Measurements from ENCODE around the gene FOSL1. TPM values are rescaled to one million over a fixed set of nuclear protein-coding genes. Genes with fewer than 3 reads are reported as not detected.
"Not testable (repeated sequence)": the region's sequence is repeated elsewhere in the genome, so short reads cannot be mapped to it uniquely, and the experiment has no call there.

The FOSL1 gene
- polyA plus RNA-seq, 4 donors: 0.17 to 0.28 (median 0.21) TPM

DNA sequence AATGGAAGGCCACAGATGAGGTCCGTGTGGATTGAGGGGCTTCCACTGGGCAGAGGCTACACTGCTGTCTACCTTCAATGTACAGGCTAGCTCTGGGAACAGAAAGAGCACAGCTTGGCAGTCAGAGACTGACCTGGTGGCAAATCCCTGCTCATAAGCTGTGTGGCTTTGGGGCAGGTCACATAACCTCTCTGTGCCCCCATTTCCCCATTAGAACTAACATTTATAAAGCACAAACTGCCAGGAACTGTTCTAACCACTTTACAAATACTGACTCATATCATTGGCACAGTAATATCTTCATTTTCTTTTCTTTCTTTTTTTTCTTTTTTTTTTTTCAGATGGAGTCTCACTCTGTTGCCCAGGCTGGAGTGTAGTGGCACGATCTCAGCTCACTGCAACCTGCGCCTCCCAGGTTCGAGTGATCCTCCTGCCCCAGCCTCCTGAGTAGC, 3.1 kb downstream of the FOSL1 start:
- no peak for DNase-seq (ENCODE audit: low read depth in 4 of 4, low spot score in 3 of 4)

DNA sequence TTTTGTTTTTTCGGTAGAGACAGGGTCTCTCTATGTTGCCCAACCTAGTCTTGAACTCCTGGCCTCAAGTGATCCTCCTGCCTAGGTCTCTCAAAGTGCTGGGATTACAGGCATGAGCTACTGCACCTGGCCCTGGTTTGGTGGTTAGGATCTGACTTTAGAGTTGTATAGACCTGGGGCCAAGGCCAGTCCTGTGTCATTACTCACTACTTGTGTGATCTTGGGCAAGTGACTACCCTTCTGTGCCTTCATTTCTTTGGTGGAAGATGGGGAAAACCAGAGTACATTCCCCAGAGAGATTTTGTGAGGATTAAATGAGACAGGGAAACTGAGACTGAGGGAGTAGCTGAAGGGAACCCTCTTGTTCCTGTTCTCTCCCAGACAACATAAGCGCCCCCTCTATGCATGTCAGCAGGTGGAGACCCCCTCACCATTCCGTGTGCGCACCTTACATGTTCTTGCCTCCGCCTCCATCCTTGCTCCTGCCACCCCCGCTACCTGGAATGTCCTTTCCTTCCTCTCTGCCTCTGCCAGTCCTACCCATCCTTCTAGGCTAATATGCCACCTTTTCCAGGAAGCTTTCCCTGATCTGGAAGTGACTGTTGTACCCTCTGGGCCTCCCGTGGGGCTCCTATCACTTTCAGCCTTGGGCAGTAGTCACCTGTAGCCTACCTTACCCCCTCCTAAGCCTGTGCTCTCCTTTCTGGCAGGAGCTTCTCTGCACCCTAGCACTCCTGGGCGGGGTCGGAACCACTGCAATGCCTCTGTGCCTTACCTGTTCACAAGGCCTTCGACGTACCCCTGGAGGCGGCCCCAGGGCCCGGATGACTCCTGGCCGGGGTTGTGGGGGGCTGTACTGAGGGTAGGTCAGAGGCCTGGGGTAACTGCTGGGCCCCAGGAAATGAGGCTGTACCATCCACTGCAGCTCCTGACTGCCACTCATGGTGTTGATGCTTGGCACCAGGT, 3.9 kb downstream of the FOSL1 start:
- no peak for DNase-seq (ENCODE audit: low read depth in 4 of 4, low spot score in 3 of 4)

DNA sequence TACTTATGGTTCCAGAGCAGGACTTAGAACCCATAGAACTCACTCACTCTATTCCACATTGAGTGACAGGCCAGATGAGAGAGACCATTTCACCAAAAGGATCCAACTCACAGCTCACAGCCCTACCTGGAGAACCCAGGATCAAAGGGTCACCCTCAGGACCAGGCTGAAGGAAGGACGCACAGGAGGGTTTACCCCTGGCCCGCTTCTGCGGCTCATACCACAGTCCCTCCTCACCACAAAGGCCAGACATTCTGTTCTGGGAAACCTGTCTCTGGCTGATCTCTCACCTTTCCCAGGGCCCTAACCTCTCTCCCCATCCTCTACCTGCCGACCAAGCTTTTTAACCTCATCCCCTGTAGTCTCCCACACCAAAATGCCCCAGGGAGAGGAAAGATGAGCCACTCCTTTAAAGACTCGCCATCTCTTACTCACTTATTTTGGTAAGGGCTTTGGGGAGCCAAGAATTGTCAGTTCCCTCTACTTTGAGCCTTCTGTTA, 4.7 kb downstream of the FOSL1 start:
- no peak for DNase-seq (ENCODE audit: low read depth in 4 of 4, low spot score in 3 of 4)

DNA sequence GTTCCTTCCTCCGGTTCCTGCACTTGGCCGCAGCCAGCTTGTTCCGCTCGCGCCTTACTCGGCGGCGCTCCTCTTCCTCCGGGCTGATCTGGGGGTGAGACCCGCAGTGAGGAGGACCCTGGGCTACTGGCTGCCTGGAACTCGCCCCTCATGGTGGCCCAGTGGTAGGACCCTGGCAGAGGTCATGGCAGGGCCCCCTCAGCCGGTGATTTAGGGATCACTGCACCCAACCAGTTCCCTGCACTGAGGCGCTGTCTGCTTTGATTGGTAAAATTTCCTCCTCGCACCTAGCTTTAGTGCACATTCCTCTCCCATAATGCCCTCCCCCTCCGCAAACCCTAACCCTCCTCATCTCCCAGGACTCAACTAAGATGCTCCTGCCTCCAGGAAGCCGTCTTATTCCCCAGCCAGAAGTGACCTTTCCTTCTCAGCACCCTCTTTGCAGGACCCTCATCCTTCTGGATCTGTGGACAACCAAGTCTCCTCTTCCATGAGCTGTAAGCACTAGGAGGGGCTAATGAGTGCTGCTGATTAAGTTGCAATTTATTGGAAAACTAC, 6.1 kb downstream of the FOSL1 start:
- DNase-seq (ENCODE audit: low read depth in 4 of 4, low spot score in 3 of 4): no peak

DNA sequence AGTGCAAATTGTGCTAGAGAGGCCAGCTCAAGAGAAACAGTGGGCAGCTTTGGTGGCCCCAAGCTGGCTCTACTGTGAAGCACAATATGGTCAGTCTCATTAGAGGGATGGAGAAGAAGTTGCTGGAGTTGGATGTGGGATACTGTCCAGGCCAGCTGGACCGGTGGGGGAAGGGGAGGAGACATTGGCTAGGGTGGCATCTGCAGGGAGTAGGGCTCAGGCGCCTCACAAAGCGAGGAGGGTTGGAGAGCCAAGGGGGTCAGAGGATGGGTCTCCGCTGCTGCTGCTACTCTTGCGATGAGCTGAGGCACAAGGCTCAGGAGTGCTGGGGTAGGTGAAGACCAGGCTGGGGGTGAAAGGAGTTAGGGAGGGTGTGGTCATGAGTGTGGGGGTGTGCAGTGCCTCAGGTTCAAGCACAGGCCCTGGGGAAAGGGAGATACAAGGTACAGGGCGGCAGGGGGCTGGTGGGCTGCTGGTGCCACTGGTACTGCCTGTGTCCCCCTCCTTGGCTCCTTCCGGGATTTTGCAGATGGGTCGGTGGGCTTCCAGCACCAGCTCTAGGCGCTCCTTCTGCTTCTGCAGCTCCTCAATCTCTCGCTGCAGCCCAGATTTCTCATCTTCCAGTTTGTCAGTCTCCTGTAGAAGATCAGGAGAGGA, 7.4 kb downstream of the FOSL1 start:
- DNase-seq (ENCODE audit: low read depth in 4 of 4, low spot score in 3 of 4): no peak

DNA sequence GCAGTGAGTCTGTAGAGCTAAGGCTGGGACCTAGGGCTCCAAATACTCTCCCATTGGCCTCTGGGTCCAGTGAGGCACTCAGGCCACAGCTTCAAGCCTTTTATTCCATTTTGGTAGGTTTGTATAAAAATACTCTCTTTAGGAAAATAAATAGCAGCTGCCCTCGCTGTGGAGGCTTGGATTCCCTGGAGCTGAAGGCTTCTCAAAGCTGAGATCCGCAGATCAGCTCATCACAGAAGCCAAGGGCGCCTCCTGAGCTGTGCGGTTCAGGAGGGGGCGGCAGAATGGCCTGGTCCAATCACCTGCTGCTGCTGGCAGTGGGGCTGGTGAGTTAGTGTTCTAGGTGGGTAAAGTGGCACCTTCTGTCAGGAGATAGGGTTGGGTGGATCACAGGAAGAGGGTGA, 8.0 kb downstream of the FOSL1 start:
- DNase-seq (ENCODE audit: low read depth in 4 of 4, low spot score in 3 of 4): not testable (repeated sequence)

DNA sequence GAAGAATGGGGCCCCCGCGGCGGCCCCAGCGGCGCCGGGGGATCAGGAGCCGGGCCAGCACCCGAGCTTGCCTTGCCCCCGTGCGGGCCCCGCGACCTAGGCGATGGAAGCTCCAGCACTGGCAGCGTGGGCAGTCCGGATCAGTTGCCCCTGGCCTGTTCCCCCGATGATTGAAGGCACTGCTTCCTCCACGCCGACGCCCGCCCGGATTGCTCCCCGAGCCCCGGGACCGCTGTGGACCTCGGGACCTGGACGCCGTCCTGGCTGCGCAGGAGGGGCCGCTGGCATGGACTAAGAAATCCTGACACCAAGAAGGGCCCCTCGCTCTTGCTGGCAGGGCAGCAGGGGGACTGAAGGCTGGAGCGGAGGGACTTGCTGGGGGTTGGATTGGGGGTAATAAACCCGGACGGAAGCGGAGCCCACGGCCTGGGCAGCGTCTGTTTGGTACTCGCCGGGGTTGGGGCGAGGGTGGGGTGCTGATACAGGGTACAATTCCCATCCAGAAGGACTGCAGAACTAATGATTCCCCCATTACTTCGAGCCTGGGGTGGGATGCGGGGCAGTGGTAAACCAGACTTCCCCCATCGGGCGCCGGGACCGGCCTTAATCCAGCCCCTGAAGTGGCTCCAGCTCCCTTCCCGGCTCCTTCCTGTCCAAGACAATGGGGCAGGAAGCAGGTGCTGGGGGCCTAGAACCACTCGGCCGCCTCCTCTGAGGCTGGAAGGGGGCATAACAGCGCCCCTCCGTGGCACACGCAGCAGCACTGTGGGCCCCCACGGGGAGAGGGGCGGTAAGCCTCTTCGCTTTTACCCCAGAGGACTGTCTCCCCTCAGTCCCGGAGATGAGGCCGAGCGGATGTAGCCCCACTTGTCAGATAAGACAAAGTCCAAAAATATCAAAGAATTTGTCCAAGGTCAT, 8.7 kb downstream of the FOSL1 start:
- no peak for DNase-seq (ENCODE audit: low read depth in 4 of 4, low spot score in 3 of 4)

DNA sequence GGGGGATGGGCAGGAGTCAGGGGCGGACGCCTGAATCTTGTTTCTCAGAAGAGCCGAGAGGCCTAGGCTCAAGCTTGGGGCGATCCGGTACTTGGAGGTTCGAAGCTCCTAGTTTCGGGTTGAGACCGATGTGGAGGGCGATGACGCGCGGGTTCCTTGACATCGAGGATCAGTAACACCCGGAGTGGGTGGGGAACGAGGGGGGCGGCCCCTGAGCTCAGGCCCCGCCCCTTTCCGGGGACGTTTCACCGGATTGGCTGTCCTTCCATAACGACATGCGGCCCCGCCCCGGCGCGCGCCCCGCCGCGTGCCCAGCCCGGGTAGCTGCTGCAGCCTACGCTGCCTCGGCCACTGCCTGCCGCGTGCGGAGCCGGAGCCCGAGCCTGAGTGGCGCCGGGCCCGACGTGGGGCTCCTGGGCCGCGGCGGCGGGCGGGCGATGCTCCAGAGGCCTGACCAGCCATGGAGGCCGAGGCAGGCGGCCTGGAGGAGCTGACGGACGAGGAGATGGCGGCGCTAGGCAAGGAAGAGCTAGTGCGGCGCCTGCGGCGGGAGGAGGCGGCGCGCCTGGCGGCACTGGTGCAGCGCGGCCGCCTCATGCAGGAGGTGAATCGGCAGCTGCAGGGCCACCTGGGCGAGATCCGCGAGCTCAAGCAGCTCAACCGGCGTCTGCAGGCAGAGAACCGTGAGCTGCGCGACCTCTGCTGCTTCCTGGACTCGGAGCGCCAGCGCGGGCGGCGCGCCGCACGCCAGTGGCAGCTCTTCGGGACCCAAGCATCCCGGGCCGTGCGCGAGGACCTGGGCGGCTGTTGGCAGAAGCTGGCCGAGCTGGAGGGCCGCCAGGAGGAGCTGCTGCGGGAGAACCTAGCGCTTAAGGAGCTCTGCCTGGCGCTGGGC, 9.6 kb downstream of the FOSL1 start, which contains the start of gene CCDC85B:
Gene CCDC85B (plus strand): TSS at position 350 of the 895 bp plus-strand sequence. CDS start 111 bp downstream, at position 461.
- DNase-seq (ENCODE audit: low read depth in 4 of 4, low spot score in 3 of 4): peak; percentile 91 to 93 (median 92)

DNA sequence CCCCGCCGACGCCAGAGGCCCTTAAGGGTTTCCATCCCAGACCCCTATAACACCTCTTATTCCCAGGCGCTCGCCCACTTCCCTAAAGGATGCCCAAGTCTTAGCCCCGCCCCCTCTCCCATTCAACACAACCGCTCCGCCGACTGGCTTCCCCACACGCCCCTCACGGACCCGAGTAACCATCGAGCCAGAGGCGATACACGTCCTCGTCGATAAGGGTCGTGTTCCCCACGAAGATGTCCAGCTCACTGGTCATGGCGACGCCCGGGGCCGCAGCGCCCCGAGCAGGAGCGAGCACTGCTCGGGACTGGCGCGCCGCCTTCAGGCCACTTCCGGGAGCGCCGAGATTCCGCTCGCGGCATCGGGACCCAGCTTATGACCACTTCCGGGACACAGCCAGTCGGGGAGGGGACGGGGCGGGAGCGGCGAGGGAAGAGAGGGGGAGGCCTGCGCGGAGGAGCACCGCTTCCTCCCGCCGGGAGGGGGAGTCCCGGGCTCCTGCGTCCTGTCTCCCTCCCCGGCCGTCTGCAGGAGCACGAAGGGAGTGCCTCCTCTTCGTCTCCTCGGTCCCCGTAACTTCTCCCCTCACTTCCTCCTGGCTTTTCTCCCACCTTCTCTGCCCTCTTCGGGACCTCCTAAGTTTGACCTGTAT, 11.9 kb downstream of the FOSL1 start, which contains the start of gene FIBP:
Gene FIBP (minus strand): TSS at position 309 of the 652 bp plus-strand sequence. CDS start 53 bp downstream, at position 256.
- DNase-seq (ENCODE audit: low read depth in 4 of 4, low spot score in 3 of 4): peak; percentile 91 to 95 (median 94)

DNA sequence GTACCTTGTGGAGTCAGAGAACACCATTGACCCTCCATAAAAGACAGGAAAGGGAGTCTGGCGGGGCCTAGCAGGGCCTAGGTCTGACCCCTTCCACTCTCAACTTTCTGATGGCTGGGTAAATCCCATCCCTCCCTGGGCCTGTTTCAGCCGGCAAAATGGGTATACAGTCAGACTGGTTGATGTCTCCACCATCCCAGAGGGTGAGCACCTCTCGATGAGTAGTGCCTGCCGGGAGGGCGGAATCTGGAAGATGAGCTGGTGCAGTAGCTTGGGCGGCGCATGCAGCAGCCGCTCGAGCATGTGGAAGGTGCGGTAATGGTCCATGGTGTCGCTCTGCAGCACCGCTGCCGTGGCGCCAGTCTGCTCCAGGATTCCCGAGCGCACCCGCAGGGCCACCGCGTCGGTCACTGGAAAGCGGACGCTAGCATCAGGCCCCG, 12.4 kb downstream of the FOSL1 start:
- DNase-seq (ENCODE audit: low read depth in 4 of 4, low spot score in 3 of 4): no peak

DNA sequence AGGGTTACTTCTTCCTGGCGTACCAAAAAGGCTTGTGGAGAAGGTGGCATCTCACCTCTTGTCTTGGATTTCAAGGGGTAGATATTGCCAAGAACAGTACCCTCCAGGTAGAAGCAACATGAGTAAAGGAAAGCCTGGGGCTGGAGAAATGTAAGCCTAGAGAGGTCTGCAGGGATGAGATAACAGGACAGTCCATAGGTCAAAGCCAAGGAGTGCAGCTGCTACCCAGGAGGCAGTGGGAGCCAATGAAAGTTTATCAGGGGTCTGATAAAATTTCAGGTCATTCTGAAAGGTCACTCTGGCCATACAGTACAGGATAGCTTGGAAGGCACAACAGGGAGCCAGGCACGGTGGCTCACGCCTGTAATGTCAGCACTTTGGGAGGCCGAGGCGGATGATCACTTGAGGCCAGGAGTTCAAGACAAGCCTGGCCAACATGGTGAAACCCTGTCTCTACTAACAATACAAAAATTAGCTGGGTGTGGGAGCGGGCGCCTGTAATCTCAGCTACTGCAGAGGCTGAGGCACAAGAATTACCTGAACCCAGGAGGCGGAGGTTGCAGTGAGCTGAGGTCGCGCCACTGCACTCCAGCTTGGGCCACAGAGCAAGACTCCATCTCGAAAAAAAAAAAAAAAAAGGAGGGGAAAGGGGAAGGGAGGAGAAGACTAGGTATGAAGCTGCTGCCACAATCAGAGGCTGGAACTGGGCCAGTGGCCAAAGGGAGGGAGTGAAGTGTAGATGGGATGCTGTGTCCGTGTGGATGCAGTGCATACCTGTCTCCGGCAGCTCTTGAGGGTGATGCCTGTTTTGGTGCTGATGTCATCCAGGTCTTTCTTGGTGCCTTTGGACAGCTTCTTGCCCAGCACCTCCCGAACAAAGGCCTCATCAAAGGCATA, 13.1 kb downstream of the FOSL1 start:
- DNase-seq (ENCODE audit: low read depth in 4 of 4, low spot score in 3 of 4): no peak

DNA sequence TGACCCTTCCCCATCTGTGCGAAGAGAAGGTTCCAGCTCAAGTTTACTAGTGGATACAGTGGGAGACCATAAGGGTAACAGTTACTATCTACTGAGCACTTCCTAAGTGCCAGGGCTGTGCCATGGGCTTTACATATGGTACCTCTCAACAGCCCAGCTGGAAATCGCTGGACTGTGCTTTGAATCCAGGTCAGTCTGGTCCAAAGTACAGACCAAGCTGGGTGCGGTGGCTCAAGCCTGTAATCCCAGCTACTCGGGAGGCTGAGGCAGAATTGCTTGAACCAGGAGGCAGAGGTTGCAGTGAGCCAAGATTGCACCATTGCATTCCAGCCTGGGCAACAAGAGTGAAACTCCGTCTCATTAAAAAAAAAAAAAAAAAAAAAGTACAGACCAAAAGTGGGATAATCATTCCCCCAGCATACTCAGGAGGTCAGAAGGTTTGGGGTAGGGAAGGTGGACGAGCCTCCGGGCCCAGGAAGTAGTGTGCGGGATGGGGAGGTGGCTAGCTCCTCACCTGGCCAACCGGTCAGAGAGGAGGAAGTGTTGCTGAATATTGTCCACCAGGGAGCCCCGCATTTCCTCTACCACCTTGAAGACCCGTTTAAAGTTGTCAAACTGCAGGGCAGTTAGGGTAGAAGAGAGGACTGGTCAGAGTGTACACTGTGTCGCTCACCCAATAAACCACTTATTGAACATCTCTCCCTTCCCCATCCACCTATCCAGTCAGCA, 14.2 kb downstream of the FOSL1 start:
- DNase-seq (ENCODE audit: low read depth in 4 of 4, low spot score in 3 of 4): no peak

DNA sequence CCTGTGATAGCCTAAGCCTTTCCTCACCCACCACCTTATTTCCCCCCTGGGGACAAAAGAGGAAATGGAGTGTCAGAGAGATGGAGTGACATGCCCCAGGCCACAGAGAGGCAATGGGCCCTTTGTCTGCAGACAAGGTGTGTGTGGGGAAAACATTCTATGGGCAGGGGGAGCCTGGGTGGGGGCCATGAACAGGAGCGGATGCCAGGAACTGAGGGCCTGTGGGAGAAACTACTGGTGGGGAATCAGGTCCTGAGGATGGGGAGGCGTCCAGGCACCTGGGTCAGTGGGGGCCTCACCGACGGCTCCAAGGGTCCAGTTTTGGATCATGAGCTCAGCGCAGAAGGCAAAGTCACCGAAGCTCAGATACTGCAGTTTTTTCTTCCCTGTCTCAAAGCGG, 15.0 kb downstream of the FOSL1 start:
- no peak for DNase-seq (ENCODE audit: low read depth in 4 of 4, low spot score in 3 of 4)

DNA sequence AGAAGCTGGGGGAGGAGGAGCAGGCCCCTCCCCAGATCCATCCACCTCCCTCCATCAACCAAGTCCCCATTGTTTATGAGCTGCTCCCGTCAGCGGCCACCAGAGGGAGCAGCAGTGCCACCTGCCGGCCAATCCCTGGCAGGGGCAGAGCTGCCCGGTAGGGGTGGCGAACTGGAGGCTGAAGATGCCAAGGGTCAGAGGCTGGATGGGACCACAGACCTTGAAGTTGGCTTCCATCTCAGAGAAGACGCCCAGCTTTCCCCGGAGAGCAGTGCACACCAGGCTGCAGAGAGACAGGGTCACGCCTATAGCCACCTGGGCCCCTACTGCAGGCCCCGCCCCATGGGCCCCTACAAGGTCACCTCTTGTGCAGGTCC, 15.5 kb downstream of the FOSL1 start:
- DNase-seq (ENCODE audit: low read depth in 4 of 4, low spot score in 3 of 4): no peak

DNA sequence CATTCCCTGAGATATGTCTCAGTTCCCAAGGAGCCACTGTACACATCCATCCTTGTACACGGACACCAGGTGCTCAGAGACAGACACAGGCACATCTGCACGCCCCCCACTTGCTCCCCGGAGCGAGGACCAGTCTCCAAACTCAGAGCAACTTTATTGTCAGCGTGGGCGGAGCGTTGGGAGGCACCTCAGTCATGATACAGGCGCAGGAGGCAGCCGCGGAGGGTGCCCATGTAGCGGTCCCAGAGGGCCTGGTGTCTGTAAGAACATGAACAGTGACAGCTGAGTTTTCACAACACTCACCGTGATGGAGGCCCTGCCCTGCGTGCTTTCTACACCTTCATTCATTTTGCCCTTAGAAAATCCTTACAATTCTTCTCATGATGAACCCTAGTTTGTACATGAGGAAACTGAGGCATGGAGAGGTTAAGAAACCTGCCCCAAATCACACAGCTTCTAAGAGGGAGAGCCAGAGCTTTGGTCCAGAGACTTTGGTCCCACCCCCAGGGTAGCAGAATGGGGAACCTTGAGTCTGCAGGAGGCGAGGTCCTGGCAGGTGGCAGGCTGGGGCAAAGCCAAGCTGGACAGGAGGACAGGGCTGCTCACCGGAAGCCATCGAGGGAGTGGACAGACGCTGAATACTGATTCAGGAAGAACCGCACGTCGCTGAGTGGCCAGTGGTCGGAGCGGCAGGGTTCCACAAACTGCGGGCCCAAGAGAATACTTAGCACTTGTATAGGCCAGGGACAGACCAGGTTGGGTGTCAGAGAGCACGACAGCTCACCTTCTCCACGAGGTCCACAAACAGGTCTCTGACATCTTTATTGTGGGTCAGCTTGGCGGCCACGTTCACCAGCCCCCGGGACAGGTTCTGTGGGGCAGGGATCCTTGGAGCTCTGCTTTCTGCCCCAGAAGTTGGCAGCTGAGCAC, 16.1 kb downstream of the FOSL1 start:
- DNase-seq (ENCODE audit: low read depth in 4 of 4, low spot score in 3 of 4): no peak
